T-helper 17 cell (primary cell): ENCODE results near the gene PCBP1. TPM values are rescaled to one million over a fixed set of nuclear protein-coding genes. Genes with fewer than 3 reads are reported as not detected.
"Not testable (repeated sequence)": the region's sequence is repeated elsewhere in the genome, so short reads cannot be mapped to it uniquely, and the experiment has no call there.

Source experiments
- ATAC-seq: fragments of 150-1000 bp; cut with Tn5 transposase; 2 replicates; pipeline ENCODE4 v1.10.0; 2021; ENCODE audit warnings: mild to moderate bottlenecking, moderate library complexity
- DNase-seq, 3 donors: peaks; one replicate each; pipeline versions ENCODE4 v3.0.0 to v3.0.0-alpha.2; 2020 to 2021
- H3K9me3 ChIP-seq: one replicate; pipeline ENCODE4 v1.7.0; 2013; ENCODE audit warnings: low read length, mild to moderate bottlenecking; ENCODE audit not compliant: control insufficient read depth, poor library complexity, severe bottlenecking
- H3K27ac Mint-ChIP-seq: one replicate; pipeline ENCODE4 v1.8.0; 2022; ENCODE audit warnings: mild to moderate bottlenecking, moderate library complexity, mixed read lengths
- H3K27me3 Mint-ChIP-seq: one replicate; pipeline ENCODE4 v1.8.0; 2022; ENCODE audit warnings: mixed read lengths
- H3K36me3 Mint-ChIP-seq: one replicate; pipeline ENCODE4 v1.8.0; 2022; ENCODE audit warnings: low read depth, mixed read lengths
- H3K4me1 Mint-ChIP-seq: one replicate; pipeline ENCODE4 v1.8.0; 2022; ENCODE audit warnings: mild to moderate bottlenecking, mixed read lengths
- H3K4me3 Mint-ChIP-seq: one replicate; pipeline ENCODE4 v1.8.0; 2022; ENCODE audit warnings: mild to moderate bottlenecking, moderate library complexity, mixed read lengths
- total RNA-seq, 4 donors: library from RNA in 2 of 4; stranded (reverse) in 2 of 4; gene quantifications; one replicate each; pipeline ENCODE4 v1.2.3 and lab custom pipeline; 2022 to 2026

PCBP1 gene
- total RNA-seq, 2 donors from 2014 or later, result 334 to 345 TPM

DNA sequence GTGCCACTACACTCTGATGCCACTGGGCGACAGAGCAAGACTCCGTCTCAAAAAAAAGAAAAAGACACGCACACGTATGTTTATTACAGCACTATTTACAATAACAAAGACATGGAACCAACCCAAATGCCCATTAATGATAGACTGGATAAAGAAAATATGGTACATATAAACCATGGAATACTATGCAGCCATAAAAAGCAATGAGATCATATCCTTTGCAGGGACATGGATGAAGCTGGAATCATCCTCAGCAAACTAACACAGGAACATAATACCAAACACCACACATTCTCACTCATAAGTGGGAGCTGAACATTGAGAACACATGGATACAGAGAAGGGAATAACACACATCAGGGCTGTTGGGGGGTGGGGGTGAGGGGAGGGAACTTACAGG lies 32.0 kb upstream of the PCBP1 start:
- ATAC-seq, DNase-seq, H3K27me3 Mint-ChIP-seq, H3K27ac Mint-ChIP-seq, H3K36me3 Mint-ChIP-seq, H3K4me1 Mint-ChIP-seq, H3K9me3 ChIP-seq, H3K4me3 Mint-ChIP-seq: not testable (repeated sequence)

DNA sequence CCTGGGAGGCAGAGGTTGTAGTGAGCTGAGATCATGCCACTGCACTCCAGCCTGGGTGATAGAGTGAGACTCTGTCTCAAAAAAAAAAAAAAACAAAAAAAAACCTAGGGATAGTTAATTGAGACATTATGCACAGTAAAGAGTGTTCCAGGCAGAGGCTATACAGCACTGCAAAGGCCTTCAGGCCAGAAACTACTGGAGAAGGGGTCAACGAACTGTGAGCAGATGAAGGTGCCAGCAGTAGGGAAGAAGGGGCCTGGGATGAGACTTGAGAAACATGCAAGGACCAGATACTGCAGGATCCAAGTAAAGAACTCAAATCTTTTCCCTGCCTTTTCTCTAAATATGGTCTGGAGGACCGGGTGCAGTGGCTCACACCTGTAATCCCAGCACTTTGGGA lies 26.0 kb upstream of the PCBP1 start:
- peaks cover 6% of the 10 kb centered on the region for H3K36me3 Mint-ChIP-seq
- no peak for ATAC-seq

DNA sequence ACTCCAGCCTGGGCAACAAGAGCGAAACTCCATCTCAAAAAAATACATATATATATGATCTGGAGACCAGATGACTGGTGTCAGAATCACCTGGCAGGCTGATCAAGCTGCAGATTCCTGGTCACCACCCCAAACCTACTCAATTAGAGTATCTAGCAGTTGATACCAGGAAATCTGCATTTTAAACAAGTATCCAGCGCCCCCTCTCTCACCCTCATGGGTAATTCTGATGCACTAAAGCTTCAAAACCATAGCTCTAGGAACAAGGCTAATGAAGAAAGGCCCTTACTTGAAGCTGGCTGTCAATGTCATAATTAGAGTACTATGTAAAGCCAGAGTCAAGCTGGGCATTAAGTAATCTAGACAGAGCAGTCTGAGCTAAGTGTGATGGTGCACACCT lies 25.0 kb upstream of the PCBP1 start:
- no peak for ATAC-seq
- Mint-ChIP-seq H3K27ac (no peak overlapping the region), H3K4me3 (no peak overlapping the region)

More for the DNA sequence above, 26.0 kb upstream of the PCBP1 start:
- Mint-ChIP-seq H3K27me3 (no peaks in the 10 kb centered on the region), H3K4me3 (no peak overlapping the region), H3K27ac (no peak overlapping the region), H3K4me1 (peaks cover 15% of the 10 kb centered on the region)
- DNase-seq, result no peak
- no peaks in the 10 kb centered on the region for H3K9me3 ChIP-seq

DNA sequence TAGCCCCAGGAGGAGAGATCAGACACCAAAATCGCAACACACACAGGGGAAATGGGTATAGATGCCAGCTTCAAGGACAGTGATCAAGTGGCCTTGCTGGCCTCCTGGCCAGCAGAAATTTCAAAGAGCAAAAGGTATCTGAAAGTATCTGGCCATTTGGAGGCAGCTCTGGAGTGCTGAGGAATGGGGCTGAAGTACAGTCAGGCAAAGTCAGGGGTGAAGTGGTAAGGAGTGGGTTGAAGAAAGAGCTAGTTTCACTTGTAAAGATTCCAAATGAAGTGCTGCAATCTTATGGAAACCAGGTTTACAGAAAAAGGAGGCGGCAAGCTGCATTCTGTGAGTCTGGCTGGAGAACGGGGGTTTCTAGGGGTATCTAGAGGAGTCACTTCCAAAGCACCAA lies 19.2 kb upstream of the PCBP1 start:
- H3K27me3 Mint-ChIP-seq, result no peaks in the 10 kb centered on the region
- peaks cover 36% of the 10 kb centered on the region for H3K4me1 Mint-ChIP-seq
- H3K27ac Mint-ChIP-seq, result peak overlapping the region; percentile 94
- DNase-seq (no peak), ATAC-seq (no peak)
- peak overlapping the region; percentile 80 for H3K4me3 Mint-ChIP-seq
- no peaks in the 10 kb centered on the region for H3K9me3 ChIP-seq
- H3K36me3 Mint-ChIP-seq, result peaks cover 5% of the 10 kb centered on the region

More for the DNA sequence above, 25.0 kb upstream of the PCBP1 start:
- no peaks in the 10 kb centered on the region for H3K27me3 Mint-ChIP-seq
- H3K9me3 ChIP-seq, result no peaks in the 10 kb centered on the region
- DNase-seq, result no peak
- H3K36me3 Mint-ChIP-seq, result peaks cover 6% of the 10 kb centered on the region
- H3K4me1 Mint-ChIP-seq, result peaks cover 22% of the 10 kb centered on the region

DNA sequence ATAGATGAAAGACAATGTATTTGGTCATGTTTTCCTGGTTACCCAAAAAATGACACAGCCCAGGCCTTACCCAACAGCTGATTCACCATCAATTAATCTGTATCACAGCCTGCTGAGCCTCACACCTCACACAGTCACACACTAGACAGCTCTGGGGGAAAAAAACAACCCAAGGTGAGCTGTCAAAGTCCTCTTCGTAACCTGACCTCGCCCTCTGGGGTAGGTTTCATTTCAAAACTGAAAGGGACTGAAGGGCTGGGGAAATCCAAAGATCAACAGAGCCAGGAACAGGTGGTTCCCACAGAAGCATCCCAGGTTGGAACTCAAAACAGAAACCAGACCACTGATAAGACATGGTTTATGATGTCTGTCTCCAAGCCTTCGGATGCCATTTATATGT lies 18.2 kb upstream of the PCBP1 start:
- H3K36me3 Mint-ChIP-seq, result peaks cover 2% of the 10 kb centered on the region
- H3K27me3 Mint-ChIP-seq, result no peaks in the 10 kb centered on the region
- peak overlapping the region; percentile 80 for H3K4me3 Mint-ChIP-seq
- ATAC-seq (peak; percentile 91), DNase-seq (peak; percentile 35 to 65 (median 46))
- H3K4me1 Mint-ChIP-seq, result peaks cover 31% of the 10 kb centered on the region
- H3K27ac Mint-ChIP-seq, result peak overlapping the region; percentile 94
- no peaks in the 10 kb centered on the region for H3K9me3 ChIP-seq

DNA sequence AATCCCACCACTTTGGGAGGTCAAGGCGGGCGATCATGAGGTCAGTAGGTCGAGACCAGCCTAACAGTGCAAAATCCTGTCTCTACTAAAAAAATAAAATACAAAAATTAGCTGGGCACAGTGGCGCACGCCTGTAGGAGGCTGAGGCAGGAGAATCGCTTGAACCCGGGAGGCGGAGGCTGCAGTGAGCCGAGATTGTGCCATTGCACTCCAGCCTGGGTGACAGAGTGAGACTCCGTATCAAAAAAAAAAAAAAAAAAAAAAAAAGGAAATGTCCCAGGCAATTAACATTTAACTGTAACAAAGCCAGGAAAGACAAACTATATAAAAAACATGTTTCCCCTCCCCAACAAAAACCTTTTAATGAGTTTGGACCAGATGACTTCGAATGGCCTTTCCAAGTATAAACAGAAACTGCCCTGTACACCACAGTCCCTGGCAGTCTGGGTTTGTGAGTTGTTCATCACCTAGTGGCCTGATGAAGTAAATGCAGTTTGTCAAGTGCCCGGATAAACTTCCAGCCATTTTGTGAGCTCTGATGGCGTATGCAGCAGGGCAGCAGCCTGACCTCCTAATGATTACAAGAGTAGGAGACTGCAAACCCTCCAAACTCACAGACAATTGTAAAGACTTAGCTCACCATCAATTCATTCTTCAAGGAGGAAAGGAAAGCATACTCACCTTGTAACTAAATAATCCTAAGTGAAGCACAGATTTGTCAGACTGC lies 16.6 kb upstream of the PCBP1 start:
- peaks cover 29% of the 10 kb centered on the region for H3K4me1 Mint-ChIP-seq
- peak in 2 of 3 donors; percentile 37 to 46 for DNase-seq
- peak; percentile 68 for ATAC-seq
- H3K27me3 Mint-ChIP-seq, result no peaks in the 10 kb centered on the region
- no peaks in the 10 kb centered on the region for H3K9me3 ChIP-seq
- peak overlapping the region; percentile 94 for H3K27ac Mint-ChIP-seq
- H3K4me3 Mint-ChIP-seq, result peak overlapping the region; percentile 47
- no peaks in the 10 kb centered on the region for H3K36me3 Mint-ChIP-seq

DNA sequence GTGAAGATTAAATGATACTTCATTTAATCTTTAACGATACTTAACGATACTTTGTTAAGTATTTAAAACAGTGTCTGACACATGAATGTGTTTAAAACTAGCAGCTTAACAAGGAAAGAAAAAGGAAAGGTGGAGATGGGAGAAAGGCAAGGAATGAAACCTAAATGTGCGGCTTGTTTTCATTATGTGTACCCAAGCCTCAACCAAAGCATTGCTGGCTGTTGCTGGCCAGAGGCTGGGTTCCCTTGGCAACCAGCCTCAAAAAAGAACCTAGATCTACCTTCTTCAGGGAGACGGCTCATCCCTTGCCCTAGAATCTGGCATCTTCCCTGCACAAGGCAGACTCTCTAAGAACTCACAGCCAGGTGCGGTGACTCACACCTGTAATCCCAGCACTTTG lies 13.8 kb upstream of the PCBP1 start:
- Mint-ChIP-seq H3K4me1 (peaks cover 18% of the 10 kb centered on the region), H3K27ac (peak overlapping the region; percentile 2), H3K4me3 (no peak overlapping the region), H3K36me3 (peaks cover 6% of the 10 kb centered on the region), H3K27me3 (no peaks in the 10 kb centered on the region)
- DNase-seq, result no peak
- ATAC-seq, result no peak
- H3K9me3 ChIP-seq, result no peaks in the 10 kb centered on the region

DNA sequence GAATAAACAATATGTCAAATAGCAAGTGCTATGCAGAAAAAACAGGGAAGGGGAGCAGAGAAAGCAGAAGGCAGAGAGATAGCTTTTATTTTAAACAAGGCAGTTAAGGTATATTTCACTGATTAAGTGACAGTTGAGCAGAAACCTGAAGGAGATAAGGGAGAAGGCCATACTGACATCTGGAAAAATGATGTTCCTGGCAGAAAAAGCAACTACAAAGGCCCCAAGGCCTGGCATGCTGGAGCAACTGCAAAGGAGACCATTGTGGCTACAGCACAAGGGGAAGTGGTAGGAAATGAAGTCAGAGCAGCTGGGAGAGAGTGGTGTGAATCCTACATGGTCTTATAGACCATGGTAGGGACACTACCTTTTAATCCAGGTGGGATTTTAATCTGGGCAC lies 8.9 kb upstream of the PCBP1 start:
- H3K4me1 Mint-ChIP-seq, result peaks cover 27% of the 10 kb centered on the region
- H3K36me3 Mint-ChIP-seq, result peaks cover 14% of the 10 kb centered on the region
- ATAC-seq, result no peak
- DNase-seq, result no peak
- H3K9me3 ChIP-seq, result no peaks in the 10 kb centered on the region
- H3K4me3 Mint-ChIP-seq, result no peak overlapping the region
- H3K27me3 Mint-ChIP-seq, result no peaks in the 10 kb centered on the region
- H3K27ac Mint-ChIP-seq, result peak overlapping the region; percentile 91

DNA sequence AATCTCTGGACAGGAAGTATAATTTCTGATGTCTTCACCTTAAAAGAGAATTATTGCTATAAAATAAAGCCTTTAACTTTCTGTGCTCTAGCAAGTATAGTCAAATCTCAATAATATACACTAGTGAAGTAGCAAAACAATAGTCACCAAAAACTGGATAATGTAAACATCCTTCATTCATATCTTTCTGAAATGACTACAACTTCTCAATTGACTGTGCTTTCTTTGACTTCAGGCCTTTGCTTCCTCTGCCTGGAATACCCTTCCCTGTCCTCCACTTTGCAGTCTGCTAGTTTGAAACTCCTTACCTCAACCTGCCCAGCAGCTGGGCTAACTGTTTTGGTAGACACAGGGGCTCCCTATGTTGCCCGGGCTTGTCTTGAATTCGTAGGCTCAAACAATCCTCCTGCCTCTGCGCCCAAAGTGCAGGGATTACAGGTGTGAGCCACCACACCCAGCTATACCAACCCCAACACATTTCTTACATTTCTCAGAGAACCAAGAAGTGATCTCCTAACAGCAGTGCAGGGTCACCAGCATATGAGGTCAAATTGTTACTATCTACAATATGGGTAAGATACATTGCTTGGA lies 6.6 kb upstream of the PCBP1 start:
- H3K27ac Mint-ChIP-seq, result peak overlapping the region; percentile 91
- H3K9me3 ChIP-seq, result no peaks in the 10 kb centered on the region
- no peak for ATAC-seq
- no peak overlapping the region for H3K4me3 Mint-ChIP-seq
- peaks cover 14% of the 10 kb centered on the region for H3K36me3 Mint-ChIP-seq
- H3K27me3 Mint-ChIP-seq, result no peaks in the 10 kb centered on the region
- DNase-seq, result no peak
- H3K4me1 Mint-ChIP-seq, result peaks cover 44% of the 10 kb centered on the region

DNA sequence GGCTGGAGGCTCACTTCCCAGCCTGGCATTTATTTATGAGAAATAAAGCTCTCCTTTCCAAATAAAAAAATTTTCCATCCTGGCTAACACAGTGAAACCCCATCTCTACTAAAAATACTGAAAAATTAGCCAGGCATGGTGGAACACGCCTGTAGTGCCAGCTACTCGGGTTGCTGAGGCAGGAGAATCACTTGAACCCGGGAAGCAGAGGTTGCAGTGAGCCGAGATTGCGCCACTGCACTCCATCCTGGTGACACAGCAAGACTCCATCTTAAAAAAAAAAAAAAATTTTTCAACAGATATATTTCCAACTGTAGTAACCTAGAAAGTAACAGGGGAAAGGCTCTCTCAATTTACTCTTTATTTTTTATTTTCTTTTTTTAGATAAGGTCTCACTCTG lies 6.1 kb upstream of the PCBP1 start:
- ATAC-seq (no peak), DNase-seq (no peak)
- no peaks in the 10 kb centered on the region for H3K9me3 ChIP-seq
- H3K27ac Mint-ChIP-seq, result peak overlapping the region; percentile 91
- peaks cover 48% of the 10 kb centered on the region for H3K4me1 Mint-ChIP-seq
- no peaks in the 10 kb centered on the region for H3K27me3 Mint-ChIP-seq
- peaks cover 14% of the 10 kb centered on the region for H3K36me3 Mint-ChIP-seq
- H3K4me3 Mint-ChIP-seq, result no peak overlapping the region

DNA sequence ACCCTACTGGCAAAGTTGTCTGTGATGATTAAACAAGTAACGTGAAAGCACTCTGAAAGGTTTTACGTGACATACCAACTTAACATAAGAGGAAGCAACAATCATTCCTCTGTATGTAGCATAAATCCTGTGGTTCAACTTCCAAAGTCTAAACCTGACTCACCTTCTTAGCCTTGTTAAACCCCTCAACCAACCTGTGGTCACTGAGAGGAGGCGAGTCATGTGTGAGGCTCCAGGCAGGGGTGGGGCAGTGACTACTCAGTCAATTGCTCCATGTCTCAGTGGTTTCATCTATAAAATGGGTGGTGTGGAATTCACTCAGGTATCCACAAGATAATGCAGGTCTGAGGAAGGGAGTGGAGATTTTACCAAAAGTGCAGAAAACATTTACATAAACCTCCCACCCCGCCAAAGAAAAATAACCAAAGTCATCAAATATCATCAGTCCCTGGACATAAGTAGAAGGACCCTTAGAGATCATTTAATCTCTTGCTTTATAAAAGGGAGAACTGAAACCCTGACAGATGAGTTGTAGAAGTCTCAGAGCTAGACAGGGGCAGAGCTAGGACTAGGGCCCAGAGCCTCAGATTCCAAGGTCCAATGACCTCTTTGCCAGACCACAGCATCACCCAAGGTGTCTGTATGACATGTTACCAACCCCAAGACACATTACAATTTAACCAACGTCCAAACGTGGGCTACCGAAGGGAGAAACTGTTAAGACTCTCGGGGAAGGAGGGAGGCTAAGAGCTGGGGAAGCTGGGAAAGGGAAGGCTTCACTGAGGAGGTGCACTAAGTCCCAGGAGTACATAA lies 3.7 kb upstream of the PCBP1 start:
- ATAC-seq (no peak), DNase-seq (peak in 1 of 3 donors; percentile 29)
- Mint-ChIP-seq H3K27me3 (no peaks in the 10 kb centered on the region), H3K4me3 (peak overlapping the region; percentile 80), H3K36me3 (peaks cover 12% of the 10 kb centered on the region), H3K4me1 (peaks cover 53% of the 10 kb centered on the region), H3K27ac (peak overlapping the region; percentile 100)
- no peaks in the 10 kb centered on the region for H3K9me3 ChIP-seq

DNA sequence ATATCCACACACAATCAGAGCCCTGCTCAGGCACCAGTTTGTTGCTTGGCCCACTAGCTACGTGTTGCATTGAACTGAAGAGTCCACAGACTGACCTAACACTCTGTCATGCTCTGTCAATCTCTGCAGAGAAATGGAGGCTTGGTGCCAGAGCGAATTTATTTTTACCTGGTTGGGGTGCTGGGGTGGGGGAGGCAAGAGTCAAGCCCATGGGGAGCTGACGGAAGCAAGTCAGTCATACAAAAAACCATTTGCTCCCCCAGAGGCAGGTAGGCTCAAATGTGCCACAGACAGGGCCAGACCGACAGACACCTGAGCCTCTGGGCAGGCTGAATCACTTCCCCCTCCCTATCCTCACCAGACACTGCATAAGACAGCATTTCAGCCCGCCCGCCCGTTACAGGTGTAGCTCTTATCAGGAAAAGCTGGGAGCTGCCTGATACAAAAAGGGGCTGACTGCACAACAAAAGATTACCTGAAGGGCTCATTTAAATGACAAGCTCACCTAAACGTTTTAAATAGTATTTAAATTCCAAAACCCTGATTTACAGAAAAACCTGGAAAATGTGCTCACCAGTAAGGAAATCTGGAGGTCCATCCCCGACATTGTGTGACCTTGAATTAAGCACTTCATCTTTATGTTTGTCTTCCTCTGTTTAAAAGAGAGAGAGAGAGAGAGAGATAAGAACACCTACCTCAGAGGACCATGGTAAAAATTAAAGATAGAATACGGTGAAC lies 2.1 kb upstream of the PCBP1 start:
- peak overlapping the region; percentile 100 for H3K27ac Mint-ChIP-seq
- peaks cover 50% of the 10 kb centered on the region for H3K4me1 Mint-ChIP-seq
- peak overlapping the region; percentile 95 for H3K4me3 Mint-ChIP-seq
- ATAC-seq (peak; percentile 12), DNase-seq (peak; percentile 22 to 67 (median 42))
- no peaks in the 10 kb centered on the region for H3K9me3 ChIP-seq
- H3K36me3 Mint-ChIP-seq, result peaks cover 10% of the 10 kb centered on the region
- H3K27me3 Mint-ChIP-seq, result no peaks in the 10 kb centered on the region
